Smooth muscle cell (in vitro differentiated cells): ENCODE results near the gene NUMA1. TPM values are rescaled to one million over a fixed set of nuclear protein-coding genes. Genes with fewer than 3 reads are reported as not detected.

Experiments used
- DNase-seq: peaks from one replicate; lab custom pipeline; 2025; ENCODE audit not compliant: unreplicated experiment; lab: John Stamatoyannopoulos, UW
- H2AFZ ChIP-seq: fragments of 200-600 bp; sonication (generic); 2 replicates; pipeline ENCODE4 v1.6.0; 2016; ENCODE audit warnings: antibody characterized with exemption, low read depth, mild to moderate bottlenecking
- H3F3A ChIP-seq: fragments of 200-600 bp; sonication (generic); 2 replicates; pipeline ENCODE4 v1.6.0; 2017; ENCODE audit warnings: antibody characterized with exemption, low read depth
- H3K27ac ChIP-seq: fragments of 200-600 bp; sonication (generic); 2 replicates; pipeline ENCODE4 v1.5.1; 2016; ENCODE audit warnings: low read depth, mild to moderate bottlenecking
- H3K27me3 ChIP-seq: fragments of 200-600 bp; sonication (generic); 2 replicates; pipeline ENCODE4 v1.6.1; 2016; ENCODE audit warnings: low read depth, mild to moderate bottlenecking
- H3K36me3 ChIP-seq: fragments of 200-600 bp; sonication (generic); 2 replicates; pipeline ENCODE4 v1.5.1; 2016; ENCODE audit warnings: low read depth
- H3K4me1 ChIP-seq: fragments of 200-600 bp; sonication (generic); 2 replicates; pipeline ENCODE4 v1.5.1; 2016; ENCODE audit warnings: low read depth
- H3K4me2 ChIP-seq: fragments of 200-600 bp; sonication (generic); 2 replicates; pipeline ENCODE4 v1.6.0; 2016; ENCODE audit warnings: mild to moderate bottlenecking
- H3K4me3 ChIP-seq: fragments of 200-600 bp; sonication (generic); 2 replicates; pipeline ENCODE4 v1.5.1; 2016; ENCODE audit warnings: mild to moderate bottlenecking
- H3K79me2 ChIP-seq: fragments of 200-600 bp; sonication (generic); 2 replicates; pipeline ENCODE4 v1.6.0; 2016; ENCODE audit warnings: low read depth, mild to moderate bottlenecking
- H3K9ac ChIP-seq: fragments of 200-600 bp; sonication (generic); 2 replicates; pipeline ENCODE4 v1.6.0; 2016; ENCODE audit warnings: low read depth
- H3K9me3 ChIP-seq: fragments of 200-600 bp; sonication (generic); replicated peaks from 2 replicates; pipeline ENCODE4 v1.5.1; 2016; ENCODE audit warnings: low read depth
- H4K20me1 ChIP-seq: fragments of 200-600 bp; sonication (generic); 2 replicates; pipeline ENCODE4 v1.6.0; 2016; ENCODE audit warnings: low read depth
- CTCF ChIP-seq: fragments of 200-600 bp; sonication (generic); IDR thresholded peaks from 2 replicates; pipeline ENCODE4 v1.5.1; 2017; ENCODE audit warnings: borderline replicate concordance, mild to moderate bottlenecking, antibody characterized with exemption; ENCODE audit not compliant: insufficient read depth, poor library complexity, severe bottlenecking
- WGBS: methylation state at CpG from one replicate; pipeline ENCODE4 v1.1.7; 2016; ENCODE audit warnings: low lambda C conversion rate; 5-methylcytosine and 5-hydroxymethylcytosine counted together
- polyA plus RNA-seq: library from polyadenylated mRNA; unstranded; fragments of >200 nt; fragmentation: Nextera tagmentation; extraction: Ambion mirVana; gene quantifications from 2 replicates; pipeline ENCODE4 v1.2.1, GENCODE V29; 2016
- total RNA-seq: library from RNA; depleted of rRNA; stranded (reverse); fragments of >200 nt; gene quantifications from 2 replicates; pipeline ENCODE4 v1.2.3, GENCODE V29; 2014

Gene NUMA1
- total and polyA plus RNA-seq, 2 experiments from 2014 or later, result 72.4 to 107 TPM

- TF ChIP-seq CTCF, result no peak
- H3K4me1 ChIP-seq, result no peaks in the 10 kb centered on the region
- peaks cover 9% of the 10 kb centered on the region for H3K36me3 ChIP-seq
- no peak overlapping the region for H3K4me3 ChIP-seq
- DNase-seq, result no peak
- no peak overlapping the region for H3K9ac ChIP-seq
- no peak overlapping the region for H2AFZ ChIP-seq
- no peak overlapping the region for H3K27ac ChIP-seq
- WGBS, result 94% methylated on average over 2 of the region's 2 CpGs
- peaks cover 20% of the 10 kb centered on the region for H3K79me2 ChIP-seq
- H4K20me1 ChIP-seq, result peaks cover 47% of the 10 kb centered on the region
- no peaks in the 10 kb centered on the region for H3F3A ChIP-seq
- no peaks in the 10 kb centered on the region for H3K27me3 ChIP-seq
- no peaks in the 10 kb centered on the region for H3K9me3 ChIP-seq
- no peak overlapping the region for H3K4me2 ChIP-seq
Measured at GRCh38 chr11:71971680-71972079, 108.7 kb downstream of the NUMA1 start.

- Histone ChIP-seq H3K27ac (no peak overlapping the region), H3K79me2 (peaks cover 18% of the 10 kb centered on the region), H3F3A (peaks cover 9% of the 10 kb centered on the region), H3K4me2 (no peak overlapping the region), H4K20me1 (peaks cover 38% of the 10 kb centered on the region), H3K9me3 (no peaks in the 10 kb centered on the region), H2AFZ (no peak overlapping the region), H3K9ac (no peak overlapping the region), H3K27me3 (no peaks in the 10 kb centered on the region), H3K4me3 (no peak overlapping the region), H3K36me3 (no peaks in the 10 kb centered on the region), H3K4me1 (no peaks in the 10 kb centered on the region)
- 89% methylated on average over 4 of the region's 4 CpGs for WGBS
- TF ChIP-seq CTCF, result no peak
- DNase-seq, result no peak
Measured at GRCh38 chr11:71964641-71965040, 115.7 kb downstream of the NUMA1 start.

GRCh38 chr11:71963468-71963867 is 116.9 kb downstream of the NUMA1 start:
- Histone ChIP-seq H3K27me3 (no peaks in the 10 kb centered on the region), H3K4me1 (no peaks in the 10 kb centered on the region), H3K79me2 (peaks cover 20% of the 10 kb centered on the region), H3K4me2 (no peak overlapping the region), H4K20me1 (peaks cover 40% of the 10 kb centered on the region), H3K36me3 (no peaks in the 10 kb centered on the region), H3K9ac (no peak overlapping the region), H3K9me3 (no peaks in the 10 kb centered on the region), H2AFZ (no peak overlapping the region), H3K4me3 (no peak overlapping the region), H3K27ac (peak overlapping the region; percentile 78), H3F3A (peaks cover 9% of the 10 kb centered on the region)
- 84% methylated on average over 8 of the region's 8 CpGs for WGBS
- no peak for TF ChIP-seq CTCF
- no peak for DNase-seq

- Histone ChIP-seq H3K27ac (peak overlapping the region; percentile 78), H2AFZ (no peak overlapping the region), H3F3A (peaks cover 9% of the 10 kb centered on the region), H3K36me3 (no peaks in the 10 kb centered on the region), H3K4me1 (no peaks in the 10 kb centered on the region), H3K27me3 (no peaks in the 10 kb centered on the region), H3K4me3 (no peak overlapping the region), H3K9ac (peak overlapping the region; percentile 24), H3K79me2 (peaks cover 28% of the 10 kb centered on the region), H3K4me2 (peak overlapping the region; percentile 28), H3K9me3 (no peaks in the 10 kb centered on the region), H4K20me1 (peaks cover 47% of the 10 kb centered on the region)
- TF ChIP-seq CTCF, result no peak
- no peak for DNase-seq
- 25% methylated on average over 2 of the region's 2 CpGs for whole genome bisulfite sequencing
Measured at GRCh38 chr11:71962428-71963038, 117.8 kb downstream of the NUMA1 start.
